ENCODE data around the gene ACP1. TPM values are rescaled to one million over a fixed set of nuclear protein-coding genes. Genes with fewer than 3 reads are reported as not detected.

ACP1 gene
- total RNA-seq, 1 experiment from 2014 or later = 90.9 TPM

GRCh38 chr2:275466-275865, 10.7 kb downstream of the ACP1 start:
- no peaks in the 10 kb centered on the region for H3K4me1 ChIP-seq (ENCODE audit: control insufficient read depth, insufficient read depth, low read length)
- ATAC-seq (no peak), DNase-seq (ENCODE audit: low read depth, low spot score) (no peak)
- TF ChIP-seq, protein P1, sequence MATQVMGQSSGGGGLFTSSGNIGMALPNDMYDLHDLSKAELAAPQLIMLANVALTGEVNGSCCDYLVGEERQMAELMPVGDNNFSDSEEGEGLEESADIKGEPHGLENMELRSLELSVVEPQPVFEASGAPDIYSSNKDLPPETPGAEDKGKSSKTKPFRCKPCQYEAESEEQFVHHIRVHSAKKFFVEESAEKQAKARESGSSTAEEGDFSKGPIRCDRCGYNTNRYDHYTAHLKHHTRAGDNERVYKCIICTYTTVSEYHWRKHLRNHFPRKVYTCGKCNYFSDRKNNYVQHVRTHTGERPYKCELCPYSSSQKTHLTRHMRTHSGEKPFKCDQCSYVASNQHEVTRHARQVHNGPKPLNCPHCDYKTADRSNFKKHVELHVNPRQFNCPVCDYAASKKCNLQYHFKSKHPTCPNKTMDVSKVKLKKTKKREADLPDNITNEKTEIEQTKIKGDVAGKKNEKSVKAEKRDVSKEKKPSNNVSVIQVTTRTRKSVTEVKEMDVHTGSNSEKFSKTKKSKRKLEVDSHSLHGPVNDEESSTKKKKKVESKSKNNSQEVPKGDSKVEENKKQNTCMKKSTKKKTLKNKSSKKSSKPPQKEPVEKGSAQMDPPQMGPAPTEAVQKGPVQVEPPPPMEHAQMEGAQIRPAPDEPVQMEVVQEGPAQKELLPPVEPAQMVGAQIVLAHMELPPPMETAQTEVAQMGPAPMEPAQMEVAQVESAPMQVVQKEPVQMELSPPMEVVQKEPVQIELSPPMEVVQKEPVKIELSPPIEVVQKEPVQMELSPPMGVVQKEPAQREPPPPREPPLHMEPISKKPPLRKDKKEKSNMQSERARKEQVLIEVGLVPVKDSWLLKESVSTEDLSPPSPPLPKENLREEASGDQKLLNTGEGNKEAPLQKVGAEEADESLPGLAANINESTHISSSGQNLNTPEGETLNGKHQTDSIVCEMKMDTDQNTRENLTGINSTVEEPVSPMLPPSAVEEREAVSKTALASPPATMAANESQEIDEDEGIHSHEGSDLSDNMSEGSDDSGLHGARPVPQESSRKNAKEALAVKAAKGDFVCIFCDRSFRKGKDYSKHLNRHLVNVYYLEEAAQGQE (IDR thresholded peaks at IDR 0.05; ENCODE audit: insufficient read depth in 1 of 2, low read depth in 2 of 2, low read length in 1 of 2) = no peak
- TF ChIP-seq POLR2AphosphoS5 (IDR thresholded peaks at IDR 0.05; ENCODE audit: low read depth, low read length) (no peak), SIN3A (IDR thresholded peaks at IDR 0.05; ENCODE audit: borderline replicate concordance, insufficient read depth, low read depth, low read length) (no peak), TCF7L2 (IDR thresholded peaks at IDR 0.05; ENCODE audit: low read depth, low read length) (no peak)
- TF ChIP-seq, protein P2, sequence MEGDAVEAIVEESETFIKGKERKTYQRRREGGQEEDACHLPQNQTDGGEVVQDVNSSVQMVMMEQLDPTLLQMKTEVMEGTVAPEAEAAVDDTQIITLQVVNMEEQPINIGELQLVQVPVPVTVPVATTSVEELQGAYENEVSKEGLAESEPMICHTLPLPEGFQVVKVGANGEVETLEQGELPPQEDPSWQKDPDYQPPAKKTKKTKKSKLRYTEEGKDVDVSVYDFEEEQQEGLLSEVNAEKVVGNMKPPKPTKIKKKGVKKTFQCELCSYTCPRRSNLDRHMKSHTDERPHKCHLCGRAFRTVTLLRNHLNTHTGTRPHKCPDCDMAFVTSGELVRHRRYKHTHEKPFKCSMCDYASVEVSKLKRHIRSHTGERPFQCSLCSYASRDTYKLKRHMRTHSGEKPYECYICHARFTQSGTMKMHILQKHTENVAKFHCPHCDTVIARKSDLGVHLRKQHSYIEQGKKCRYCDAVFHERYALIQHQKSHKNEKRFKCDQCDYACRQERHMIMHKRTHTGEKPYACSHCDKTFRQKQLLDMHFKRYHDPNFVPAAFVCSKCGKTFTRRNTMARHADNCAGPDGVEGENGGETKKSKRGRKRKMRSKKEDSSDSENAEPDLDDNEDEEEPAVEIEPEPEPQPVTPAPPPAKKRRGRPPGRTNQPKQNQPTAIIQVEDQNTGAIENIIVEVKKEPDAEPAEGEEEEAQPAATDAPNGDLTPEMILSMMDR (IDR thresholded peaks at IDR 0.05) = no peak
- H3K27me3 ChIP-seq (ENCODE audit: control insufficient read depth, insufficient read depth, low read length) = no peaks in the 10 kb centered on the region
- H3K27ac ChIP-seq (ENCODE audit: low read length) = no peak overlapping the region
- no peak overlapping the region for H3K4me3 ChIP-seq (ENCODE audit: low read depth in 2 of 2, low read length in 2 of 2)
- ChIA-PET POLR2A (no interaction called here), CTCF (no interaction called here)
- peaks cover 22% of the 10 kb centered on the region for H3K36me3 ChIP-seq (ENCODE audit: control insufficient read depth, insufficient read depth, low read length)
- intact Hi-C loops (cut with micrococcal nuclease; ENCODE audit: unreplicated experiment) (no loop called here), in situ Hi-C loops (cut with HindIII; ENCODE audit: low pct_unique_long_range_greater_than_20kb, low sequenced_read_pairs) (no loop called here)
- H3K9me3 ChIP-seq (ENCODE audit: control insufficient read depth, insufficient read depth, low read depth, low read length) = no peaks in the 10 kb centered on the region
- BruUV-seq (replicated peaks) = no TSS peak

DNA sequence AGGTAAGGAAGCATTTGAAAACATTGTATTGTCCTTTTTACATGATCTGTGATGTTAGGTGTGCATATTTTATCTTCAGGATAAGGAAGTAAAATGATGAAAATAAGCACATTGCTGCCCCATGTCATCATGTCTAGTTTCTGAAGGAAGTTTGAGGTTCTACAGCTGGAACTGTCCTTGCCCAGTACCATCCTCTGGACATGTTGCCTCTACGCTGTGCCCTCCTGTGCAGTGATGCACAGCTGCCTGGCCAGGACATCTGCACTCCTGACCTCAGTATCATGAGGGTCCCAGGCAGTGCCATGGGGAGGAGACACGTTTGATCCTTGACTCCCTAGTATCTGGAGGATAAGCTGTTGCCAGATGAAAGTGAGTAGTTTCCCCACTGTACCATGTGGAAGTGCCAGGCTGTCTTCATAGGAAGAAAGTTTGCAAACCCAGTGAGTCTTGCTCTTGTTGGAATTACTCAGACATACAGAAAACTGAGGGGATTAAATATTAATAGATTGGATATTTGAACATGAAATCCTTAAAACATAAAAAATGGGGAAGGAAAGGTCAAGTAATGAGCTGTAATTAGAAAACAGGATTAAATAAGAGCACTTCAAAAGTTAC, 13.7 kb downstream of the ACP1 start:
- CTCF ChIA-PET = no interaction called here
- Histone ChIP-seq H3K27ac (ENCODE audit: low read length) (no peak overlapping the region), H3K27me3 (ENCODE audit: control insufficient read depth, insufficient read depth, low read length) (no peaks in the 10 kb centered on the region), H3K4me3 (ENCODE audit: low read depth in 2 of 2, low read length in 2 of 2) (no peak overlapping the region), H3K36me3 (ENCODE audit: control insufficient read depth, insufficient read depth, low read length) (peaks cover 22% of the 10 kb centered on the region), H3K4me1 (ENCODE audit: control insufficient read depth, insufficient read depth, low read length) (no peaks in the 10 kb centered on the region), H3K9me3 (ENCODE audit: control insufficient read depth, insufficient read depth, low read depth, low read length) (no peaks in the 10 kb centered on the region)
- POLR2A ChIA-PET = no interaction called here
- no peak for TF ChIP-seq TCF7L2 (IDR thresholded peaks at IDR 0.05; ENCODE audit: low read depth, low read length)
- TF ChIP-seq POLR2AphosphoS5 (IDR thresholded peaks at IDR 0.05; ENCODE audit: low read depth, low read length) = no peak
- TF ChIP-seq, protein P1 (IDR thresholded peaks at IDR 0.05; ENCODE audit: insufficient read depth in 1 of 2, low read depth in 2 of 2, low read length in 1 of 2) = no peak
- TF ChIP-seq, protein P2 (IDR thresholded peaks at IDR 0.05) = no peak
- TF ChIP-seq SIN3A (IDR thresholded peaks at IDR 0.05; ENCODE audit: borderline replicate concordance, insufficient read depth, low read depth, low read length) = no peak
- intact Hi-C loops (cut with micrococcal nuclease; ENCODE audit: unreplicated experiment) (no loop called here), in situ Hi-C loops (cut with HindIII; ENCODE audit: low pct_unique_long_range_greater_than_20kb, low sequenced_read_pairs) (no loop called here)
- no peak for ATAC-seq
- no peak for DNase-seq (ENCODE audit: low read depth, low spot score)
- no TSS peak for BruUV-seq (replicated peaks)

Data from Panc1 (cell line).